ENCODE measurements around the gene LRRC8B. TPM values are rescaled to one million over a fixed set of nuclear protein-coding genes. Genes with fewer than 3 reads are reported as not detected.

LRRC8B gene
- total and polyA plus RNA-seq, 9 of the 15 experiments (the other 6 are each of a cell fraction or from before 2014, with no cell fraction given): 4.3 to 43.7 (median 14.4) TPM

GRCh38 chr1:89524369-89525168, at the start of gene LRRC8B (continued):
- TF ChIP-seq E2F8 (IDR thresholded peaks at IDR 0.05; ENCODE audit: low read depth, partially characterized antibody): no peak
- TF ChIP-seq ZBTB49 (CRISPR knock-in tag; IDR thresholded peaks at IDR 0.05; ENCODE audit: borderline replicate concordance): 0 out of 2 replicates have a peak, but pooled peaks have one; percentile 58
- TF ChIP-seq SREBF1 (IDR thresholded peaks at IDR 0.05; ENCODE audit: borderline replicate concordance, low read depth, low read length): no peak
- TF ChIP-seq PTTG1 (tag; IDR thresholded peaks at IDR 0.05; ENCODE audit: low read depth): no peak
- peak; percentile 36 for TF ChIP-seq NFE2 (IDR thresholded peaks at IDR 0.05; ENCODE audit: low read depth)
- TF ChIP-seq GATAD2B (IDR thresholded peaks at IDR 0.05; ENCODE audit: borderline replicate concordance): peak; percentile 78; the same call in 1 of the 2 replicates
- no peak; the same call in 1 of the 2 replicates for TF ChIP-seq IRF9 (tag; IDR thresholded peaks at IDR 0.05)
- TF ChIP-seq MLX (CRISPR knock-in tag; conservative IDR thresholded peaks at IDR 0.05): peak in 1 of 2 experiments; percentile 92; a peak in 2 of 4 replicates
- no peak for TF ChIP-seq ZNF133 (CRISPR knock-in tag; IDR thresholded peaks at IDR 0.05)
- no peak for TF ChIP-seq HOXB6 (CRISPR knock-in tag; IDR thresholded peaks at IDR 0.05; ENCODE audit: borderline replicate concordance)
- peak; percentile 71 for TF ChIP-seq SAP30 (IDR thresholded peaks at IDR 0.05; ENCODE audit: borderline replicate concordance, insufficient read depth, low read depth, low read length, poor library complexity, severe bottlenecking)
- no peak for TF ChIP-seq THRA (IDR thresholded peaks at IDR 0.05)
- TF ChIP-seq BHLHE40 (IDR thresholded peaks at IDR 0.05; ENCODE audit: low read length): no peak
- no peak for TF ChIP-seq HNRNPK (IDR thresholded peaks at IDR 0.05; ENCODE audit: low read depth, low read length, poor library complexity, severe bottlenecking)
- no peak for TF ChIP-seq SLC30A9 (CRISPR knock-in tag; IDR thresholded peaks at IDR 0.05)
- TF ChIP-seq CHCHD3 (CRISPR knock-in tag; IDR thresholded peaks at IDR 0.05): no peak
- no peak for TF ChIP-seq ELF4 (CRISPR knock-in tag; IDR thresholded peaks at IDR 0.05)
- TF ChIP-seq KLF16 (IDR thresholded peaks at IDR 0.05): no peak
